Brain microvascular endothelial cell (primary cell): ENCODE results near the gene ARRB1.
"Not testable (repeated sequence)": the region's sequence is repeated elsewhere in the genome, so short reads cannot be mapped to it uniquely, and the experiment has no call there.

ENCODE experiments used
- DNase-seq: peaks from one replicate; pipeline ENCODE4 v3.0.0-alpha.2; 2020
- H3K27ac ChIP-seq: fragments of 250-450 bp; sonication (Bioruptor Pico); 2 replicates; pipeline ENCODE4 v1.5.1; 2020; ENCODE audit warnings: mild to moderate bottlenecking, moderate library complexity
- H3K27me3 ChIP-seq: fragments of 250-450 bp; sonication (Bioruptor Pico); replicated peaks from 2 replicates; pipeline ENCODE4 v1.5.1; 2020; ENCODE audit warnings: mild to moderate bottlenecking
- H3K36me3 ChIP-seq: fragments of 250-450 bp; sonication (Bioruptor Pico); replicated peaks from 2 replicates; pipeline ENCODE4 v1.5.1; 2020; ENCODE audit warnings: mild to moderate bottlenecking
- H3K4me3 ChIP-seq: 2 replicates; pipeline ENCODE4 v1.5.1; 2011; ENCODE audit warnings: low read depth, mild to moderate bottlenecking, control low read depth, low read length, moderate library complexity
- CTCF ChIP-seq: IDR thresholded peaks from 2 replicates; pipeline ENCODE4 v1.5.1; 2011; ENCODE audit warnings: low read depth, mild to moderate bottlenecking, moderate library complexity, low read length, control low read depth, inconsistent platforms; ENCODE audit errors: missing control alignments
- in situ Hi-C: cut with HindIII; loops from 2 replicates; pipeline ENCODE4 v1.10.0; 2017; ENCODE audit warnings: low sequenced_read_pairs, low pct_ligation_motif_present

The ARRB1 gene

GRCh38 chr11:75305452-75305851, 46.0 kb downstream of the ARRB1 start:
- no peak overlapping the region for H3K4me3 ChIP-seq
- H3K27ac ChIP-seq = no peak overlapping the region
- no peak for DNase-seq
- in situ Hi-C loops = no loop called here
- no peaks in the 10 kb centered on the region for H3K27me3 ChIP-seq
- TF ChIP-seq CTCF = no peak
- no peaks in the 10 kb centered on the region for H3K36me3 ChIP-seq

- H3K27me3 ChIP-seq, in situ Hi-C loops, H3K36me3 ChIP-seq: not testable (repeated sequence)
These were observed 46.5 kb downstream of the ARRB1 start for GRCh38 chr11:75304941-75305340.

GRCh38 chr11:75303544-75304224, 47.8 kb downstream of the ARRB1 start:
- in situ Hi-C loops = no loop called here
- Histone ChIP-seq H3K36me3 (no peaks in the 10 kb centered on the region), H3K4me3 (no peak overlapping the region), H3K27ac (no peak overlapping the region), H3K27me3 (no peaks in the 10 kb centered on the region)
- no peak for DNase-seq
- TF ChIP-seq CTCF = no peak

More at GRCh38 chr11:75304941-75305340, 46.5 kb downstream of the ARRB1 start:
- H3K27ac ChIP-seq, DNase-seq, H3K4me3 ChIP-seq: not testable (repeated sequence)

GRCh38 chr11:75302371-75302770, 49.1 kb downstream of the ARRB1 start:
- H3K36me3 ChIP-seq = no peaks in the 10 kb centered on the region
- in situ Hi-C loops = no loop called here
- H3K27me3 ChIP-seq = no peaks in the 10 kb centered on the region
- DNase-seq = no peak
- no peak overlapping the region for H3K27ac ChIP-seq
- TF ChIP-seq CTCF = no peak
- H3K4me3 ChIP-seq = no peak overlapping the region

GRCh38 chr11:75301601-75302345, 49.7 kb downstream of the ARRB1 start:
- no peak for TF ChIP-seq CTCF
- in situ Hi-C loops = no loop called here
- DNase-seq = no peak
- Histone ChIP-seq H3K27ac (no peak overlapping the region), H3K4me3 (no peak overlapping the region), H3K27me3 (no peaks in the 10 kb centered on the region), H3K36me3 (no peaks in the 10 kb centered on the region)

- H3K36me3 ChIP-seq = no peaks in the 10 kb centered on the region
- H3K27ac ChIP-seq = no peak overlapping the region
- no peak overlapping the region for H3K4me3 ChIP-seq
- no peaks in the 10 kb centered on the region for H3K27me3 ChIP-seq
- DNase-seq = no peak
- TF ChIP-seq CTCF = no peak
- in situ Hi-C loops = no loop called here
These were observed 50.3 kb downstream of the ARRB1 start for GRCh38 chr11:75301131-75301530.
